ENCODE measurements around the gene YBX1. TPM values are rescaled to one million over a fixed set of nuclear protein-coding genes. Genes with fewer than 3 reads are reported as not detected.

YBX1 gene
- total and polyA plus RNA-seq, 2 experiments from 2014 or later, result 177 to 418 TPM

GRCh38 chr1:42737257-42737656 lies 55.0 kb downstream of the YBX1 start:
- 93% methylated on average over 5 of the region's 5 CpGs for WGBS (ENCODE audit: low lambda C conversion rate, missing lambda C conversion rate)
- H3K9me3 ChIP-seq (ENCODE audit: low read depth), result no peaks in the 10 kb centered on the region
- no peaks in the 10 kb centered on the region for H3K9me2 ChIP-seq (replicated peaks; ENCODE audit: insufficient read depth)
- no peaks in the 10 kb centered on the region for H3K36me3 ChIP-seq (replicated peaks; ENCODE audit: insufficient read depth, low read depth)
- no peaks in the 10 kb centered on the region for H3K79me2 ChIP-seq
- H3K27ac ChIP-seq, result no peak overlapping the region
- H2AFZ ChIP-seq, result no peak overlapping the region
- no peak overlapping the region for H3K4me2 ChIP-seq
- H3K27me3 ChIP-seq, result no peaks in the 10 kb centered on the region
- DNase-seq (ENCODE audit: low spot score), result no peak
- no peaks in the 10 kb centered on the region for H4K20me1 ChIP-seq (ENCODE audit: insufficient read depth, poor library complexity, severe bottlenecking)
- no peak overlapping the region for H3K4me3 ChIP-seq
- no peak for TF ChIP-seq CTCF (IDR thresholded peaks at IDR 0.05; ENCODE audit: poor library complexity)
- no peak for TF ChIP-seq EZH2 (IDR thresholded peaks at IDR 0.05; ENCODE audit: borderline replicate concordance)
- no peak for TF ChIP-seq EZH2phosphoT487 (IDR thresholded peaks at IDR 0.05; ENCODE audit: low read depth, severe bottlenecking, unreplicated experiment)
- peaks cover 25% of the 10 kb centered on the region for H3K4me1 ChIP-seq (ENCODE audit: insufficient read depth)

GRCh38 chr1:42737986-42738677 lies 55.9 kb downstream of the YBX1 start:
- no peaks in the 10 kb centered on the region for H3K36me3 ChIP-seq (replicated peaks; ENCODE audit: insufficient read depth, low read depth)
- no peaks in the 10 kb centered on the region for H3K9me2 ChIP-seq (replicated peaks; ENCODE audit: insufficient read depth)
- no peak for TF ChIP-seq EZH2 (IDR thresholded peaks at IDR 0.05; ENCODE audit: borderline replicate concordance)
- TF ChIP-seq EZH2phosphoT487 (IDR thresholded peaks at IDR 0.05; ENCODE audit: low read depth, severe bottlenecking, unreplicated experiment), result no peak
- TF ChIP-seq CTCF (IDR thresholded peaks at IDR 0.05; ENCODE audit: poor library complexity), result no peak
- no peak overlapping the region for H2AFZ ChIP-seq
- H3K27ac ChIP-seq, result no peak overlapping the region
- DNase-seq (ENCODE audit: low spot score), result no peak
- 93% methylated on average over 16 of the region's 21 CpGs for WGBS (ENCODE audit: low lambda C conversion rate, missing lambda C conversion rate)
- H3K9me3 ChIP-seq (ENCODE audit: low read depth), result no peaks in the 10 kb centered on the region
- H4K20me1 ChIP-seq (ENCODE audit: insufficient read depth, poor library complexity, severe bottlenecking), result no peaks in the 10 kb centered on the region
- no peak overlapping the region for H3K4me2 ChIP-seq
- H3K4me1 ChIP-seq (ENCODE audit: insufficient read depth), result peaks cover 25% of the 10 kb centered on the region
- no peaks in the 10 kb centered on the region for H3K79me2 ChIP-seq
- H3K4me3 ChIP-seq, result no peak overlapping the region
- H3K27me3 ChIP-seq, result no peaks in the 10 kb centered on the region

- Histone ChIP-seq H3K9me2 (replicated peaks; ENCODE audit: insufficient read depth) (no peaks in the 10 kb centered on the region), H3K4me2 (no peak overlapping the region), H3K4me3 (no peak overlapping the region), H2AFZ (no peak overlapping the region), H3K4me1 (ENCODE audit: insufficient read depth) (peaks cover 30% of the 10 kb centered on the region), H3K27ac (no peak overlapping the region), H3K9me3 (ENCODE audit: low read depth) (no peaks in the 10 kb centered on the region), H4K20me1 (ENCODE audit: insufficient read depth, poor library complexity, severe bottlenecking) (no peaks in the 10 kb centered on the region), H3K27me3 (no peaks in the 10 kb centered on the region), H3K36me3 (replicated peaks; ENCODE audit: insufficient read depth, low read depth) (no peaks in the 10 kb centered on the region), H3K79me2 (no peaks in the 10 kb centered on the region)
- TF ChIP-seq EZH2 (IDR thresholded peaks at IDR 0.05; ENCODE audit: borderline replicate concordance) (no peak), EZH2phosphoT487 (IDR thresholded peaks at IDR 0.05; ENCODE audit: low read depth, severe bottlenecking, unreplicated experiment) (no peak), CTCF (IDR thresholded peaks at IDR 0.05; ENCODE audit: poor library complexity) (no peak)
- no peak for DNase-seq (ENCODE audit: low spot score)
- WGBS (ENCODE audit: low lambda C conversion rate, missing lambda C conversion rate), result 93% methylated on average over 8 of the region's 8 CpGs
Observed at GRCh38 chr1:42738678-42739226, 56.5 kb downstream of the YBX1 start.

All from hepatocyte (in vitro differentiated cells).